Measurements from ENCODE around the gene ABLIM1.

The ABLIM1 gene

GRCh38 chr10:114623155-114623554 is 34.9 kb downstream of the ABLIM1 start:
- DNase-seq (ENCODE audit: low read depth) = no peak

DNA sequence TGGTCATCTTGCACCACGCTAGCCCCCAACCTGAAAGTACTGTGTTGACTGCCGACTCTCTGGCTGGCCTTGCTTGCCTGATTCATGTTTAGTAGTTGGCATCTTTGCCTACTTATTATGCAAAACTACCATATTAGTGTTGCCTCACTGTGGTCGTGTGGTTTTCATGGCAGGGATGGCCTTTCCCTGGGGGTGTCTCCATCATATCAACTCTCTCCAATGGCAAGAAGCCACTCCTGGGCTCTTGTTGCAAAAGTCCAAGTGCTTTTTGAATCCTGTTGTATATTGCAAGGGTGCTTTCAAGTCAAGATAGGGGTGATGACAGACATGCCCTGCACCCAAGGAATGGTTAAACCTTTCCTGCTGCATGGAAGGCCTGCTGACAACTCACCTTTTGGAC is 39.4 kb downstream of the ABLIM1 start:
- DNase-seq (ENCODE audit: low read depth) = peak; percentile 46

GRCh38 chr10:114616516-114616915 is 41.6 kb downstream of the ABLIM1 start:
- DNase-seq (ENCODE audit: low read depth) = no peak

GRCh38 chr10:114616103-114616502 is 42.0 kb downstream of the ABLIM1 start:
- DNase-seq (ENCODE audit: low read depth) = no peak

- DNase-seq (ENCODE audit: low read depth) = no peak
These were observed 42.5 kb downstream of the ABLIM1 start for GRCh38 chr10:114615600-114616007.

GRCh38 chr10:114613237-114613979 is 44.7 kb downstream of the ABLIM1 start:
- DNase-seq (ENCODE audit: low read depth) = no peak

DNA sequence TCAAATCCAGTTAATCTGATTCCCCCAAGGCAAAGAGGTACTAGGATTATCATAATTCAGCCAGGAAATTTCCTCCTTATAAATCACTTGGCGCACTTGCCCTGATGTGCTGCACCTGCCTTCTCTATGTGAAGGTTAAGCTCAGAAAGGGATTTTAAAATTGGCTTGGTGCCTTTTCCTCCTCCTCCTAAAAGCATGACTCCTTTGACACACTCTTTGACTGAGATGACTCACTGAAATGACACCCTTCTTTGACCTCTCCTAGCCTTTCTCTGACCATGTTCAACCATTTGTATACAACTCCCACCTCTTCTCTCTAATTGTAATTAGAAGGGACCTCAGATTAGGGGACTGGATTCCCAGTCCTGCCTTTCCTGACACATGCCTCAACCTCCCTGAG is 46.5 kb downstream of the ABLIM1 start:
- no peak for DNase-seq (ENCODE audit: low read depth)

DNA sequence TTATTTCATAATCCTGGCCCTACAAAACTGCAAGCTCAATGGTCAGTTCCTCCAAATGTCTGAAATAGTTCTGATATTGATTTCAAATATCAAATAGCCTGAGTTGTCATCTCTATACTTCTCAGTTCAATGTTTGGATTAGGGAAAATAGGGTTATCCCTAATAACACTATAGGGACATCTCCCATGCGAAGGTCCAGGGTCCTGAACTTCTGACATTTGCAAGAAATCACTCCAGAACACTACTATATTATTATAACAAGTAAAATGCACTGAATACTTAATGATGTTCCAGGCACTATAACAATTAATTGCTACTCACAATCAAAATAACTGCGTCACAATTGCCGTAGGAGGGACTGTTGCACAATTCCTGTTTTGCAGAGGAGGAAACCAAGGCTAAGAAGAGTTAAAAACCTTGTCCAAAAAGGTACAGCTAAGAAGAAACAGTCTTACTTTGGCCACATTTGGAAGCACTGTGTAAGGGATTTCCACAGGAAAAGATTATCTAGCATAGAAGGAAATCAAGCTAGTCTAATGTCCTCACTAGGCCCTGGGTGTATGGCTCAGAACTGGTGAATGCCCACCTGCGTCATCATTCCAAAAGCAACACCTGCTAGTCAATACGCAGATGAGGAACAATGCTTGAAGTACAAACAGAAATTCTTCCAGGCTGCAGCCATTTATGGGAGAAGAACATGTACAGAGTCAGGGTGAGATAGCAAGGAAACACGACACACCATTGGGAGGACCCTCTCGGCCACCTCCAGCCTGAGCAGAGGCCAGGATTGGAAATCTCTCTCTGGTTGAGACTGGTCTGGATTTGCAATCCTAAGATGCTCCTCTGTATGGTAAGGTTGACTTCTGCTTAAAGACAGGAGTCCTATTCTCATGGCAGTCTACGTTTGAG is 48.3 kb downstream of the ABLIM1 start:
- no peak for DNase-seq (ENCODE audit: low read depth)

DNA sequence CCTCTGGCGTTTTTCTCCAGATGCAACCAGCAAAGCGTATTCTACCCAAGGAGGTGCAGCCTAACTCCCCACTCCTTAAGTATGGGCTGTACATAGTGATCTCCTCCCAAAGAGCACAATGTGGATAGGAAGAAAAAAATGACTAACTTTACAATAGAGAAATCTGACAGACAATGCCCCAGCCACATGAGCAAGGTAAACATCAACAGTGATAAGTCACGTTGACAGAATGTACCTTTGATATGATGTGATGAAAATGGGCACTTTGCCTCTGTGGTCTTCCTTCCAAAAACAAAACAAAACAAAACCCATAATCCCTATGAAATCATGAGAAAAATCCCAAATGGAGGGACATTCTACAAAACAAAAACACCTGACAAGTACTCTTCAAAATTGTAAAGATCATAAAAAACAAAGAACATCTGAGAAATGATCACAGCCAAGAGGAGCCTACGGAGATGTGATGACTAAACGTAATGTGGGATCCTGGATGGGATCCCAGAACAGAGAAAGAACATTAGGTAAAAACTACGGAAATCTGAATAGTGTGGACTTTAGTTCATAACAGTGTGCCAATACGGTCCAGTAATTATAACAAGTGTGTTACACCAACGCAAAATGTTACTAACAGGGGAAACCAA is 50.6 kb downstream of the ABLIM1 start:
- DNase-seq (ENCODE audit: low read depth) = no peak

GRCh38 chr10:114605155-114605797 is 52.8 kb downstream of the ABLIM1 start:
- DNase-seq (ENCODE audit: low read depth) = no peak

- peak; percentile 17 for DNase-seq (ENCODE audit: low read depth)
These were observed 53.5 kb downstream of the ABLIM1 start for GRCh38 chr10:114604357-114605130.

DNA sequence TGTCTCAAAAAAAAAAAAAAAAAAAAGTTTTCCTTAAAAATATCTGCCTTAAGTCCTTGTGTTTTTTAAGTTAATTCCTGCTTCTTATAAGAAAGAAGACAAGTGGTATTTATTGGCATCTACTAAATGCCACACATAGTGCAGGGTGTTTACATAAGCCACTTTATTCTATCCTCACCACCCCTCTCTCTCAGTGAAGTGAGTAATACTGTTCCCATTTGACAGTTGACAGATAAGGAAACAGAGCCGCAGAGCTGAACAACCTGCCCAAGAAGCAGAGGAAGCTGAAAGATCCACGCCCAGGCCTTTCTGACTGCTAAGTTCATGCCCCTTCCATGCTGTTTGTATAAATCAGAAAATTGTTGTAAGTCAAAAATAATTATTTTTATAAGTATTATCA is 54.1 kb downstream of the ABLIM1 start:
- DNase-seq (ENCODE audit: low read depth) = no peak

DNA sequence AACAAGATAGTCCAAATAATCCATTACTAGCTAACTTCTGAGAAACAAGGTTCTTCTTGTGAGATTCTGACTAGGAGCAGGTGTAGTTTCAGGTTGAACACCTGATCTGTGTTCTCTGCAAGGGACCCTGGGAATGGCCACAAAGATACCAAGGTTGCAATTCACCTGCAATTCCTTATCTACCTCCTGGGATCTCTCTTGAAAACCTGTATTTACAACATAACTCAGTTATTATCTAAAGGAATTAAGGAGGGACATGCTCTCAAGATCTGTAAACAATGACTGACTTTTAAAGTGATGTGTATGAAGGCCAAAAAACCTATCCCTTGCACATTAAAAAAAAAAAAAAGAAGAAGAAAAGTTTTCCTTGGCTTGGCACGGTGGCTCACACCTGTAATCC is 54.8 kb downstream of the ABLIM1 start:
- DNase-seq (ENCODE audit: low read depth) = no peak

GRCh38 chr10:114600057-114600456 is 58.0 kb downstream of the ABLIM1 start:
- DNase-seq (ENCODE audit: low read depth) = no peak

GRCh38 chr10:114596793-114597192 is 61.3 kb downstream of the ABLIM1 start:
- DNase-seq (ENCODE audit: low read depth) = no peak

- DNase-seq (ENCODE audit: low read depth) = no peak
These were observed 64.1 kb downstream of the ABLIM1 start for GRCh38 chr10:114593816-114594468.

DNA sequence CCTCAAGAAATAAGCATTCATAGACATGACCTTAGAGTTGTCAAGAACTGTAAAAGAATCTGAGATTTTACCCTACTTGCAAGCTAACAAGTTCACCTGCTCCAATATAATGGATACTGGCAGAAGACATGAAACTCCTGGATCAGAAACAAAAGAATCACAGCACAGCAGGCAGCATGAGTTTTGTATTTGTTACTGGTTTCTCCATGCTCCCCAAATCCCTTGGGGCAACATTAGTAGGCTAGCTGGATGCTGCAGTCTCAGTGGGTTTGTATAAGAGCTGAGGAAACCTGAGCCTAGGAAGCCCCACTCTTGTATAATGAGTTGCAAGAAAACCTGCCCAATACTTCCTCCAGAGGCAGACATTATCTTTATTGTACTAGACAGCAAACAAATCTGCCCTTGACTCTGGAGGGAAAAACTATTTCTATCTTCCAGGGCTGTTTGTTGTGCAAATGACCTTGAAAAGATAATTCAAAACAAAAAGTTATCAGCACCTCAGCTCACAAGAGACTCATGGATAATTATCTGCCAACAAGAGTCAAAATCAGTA is 64.8 kb downstream of the ABLIM1 start:
- no peak for DNase-seq (ENCODE audit: low read depth)

- DNase-seq (ENCODE audit: low read depth) = no peak
These were observed 67.1 kb downstream of the ABLIM1 start for GRCh38 chr10:114590993-114591392.

GRCh38 chr10:114584419-114584818 is 73.7 kb downstream of the ABLIM1 start:
- no peak for DNase-seq (ENCODE audit: low read depth)

DNA sequence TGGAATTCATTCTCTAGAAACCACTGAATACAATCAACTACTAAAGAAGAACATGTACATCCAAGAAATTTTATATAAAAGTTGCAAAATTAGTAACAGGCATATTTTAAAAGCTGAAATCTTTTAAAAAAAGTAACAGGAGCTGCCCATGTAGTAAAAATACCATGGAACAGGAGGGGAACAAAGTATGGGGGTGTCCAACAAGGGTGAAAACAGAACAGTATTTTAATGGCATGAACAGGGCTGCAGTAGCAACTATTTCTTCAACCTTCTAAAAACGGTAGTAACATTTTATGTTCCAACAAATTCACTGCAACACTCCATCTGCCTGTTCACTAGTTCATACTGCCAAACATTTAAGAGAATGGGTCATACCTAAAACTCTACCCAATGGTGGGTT is 77.0 kb downstream of the ABLIM1 start:
- no peak for DNase-seq (ENCODE audit: low read depth)

GRCh38 chr10:114577133-114577532 is 80.9 kb downstream of the ABLIM1 start:
- peak; percentile 72 for DNase-seq (ENCODE audit: low read depth)

Data from fibroblast of gingiva (primary cell).